Upper lobe of left lung (tissue), 4 donors: Measurements from ENCODE around the gene MAP10.

Source experiments
- POLR2A ChIP-seq, 4 donors: fragments of 450-650 bp; IDR thresholded peaks; one replicate each; pipeline ENCODE4 v1.5.1; 2016 to 2017; ENCODE audit warnings: antibody characterized with exemption in 4 of 4, mild to moderate bottlenecking in 2 of 4
- TF ChIP-seq, protein P1 (sequence below), 6 experiments: fragments of 450-650 bp in 4 of 6; fragments of 200-600 bp in 2 of 6; sonication (generic) in 2 of 6; IDR thresholded peaks; one replicate each; pipeline ENCODE4 v1.5.1; 2016 to 2019; ENCODE audit warnings: antibody characterized with exemption in 6 of 6

DNA sequence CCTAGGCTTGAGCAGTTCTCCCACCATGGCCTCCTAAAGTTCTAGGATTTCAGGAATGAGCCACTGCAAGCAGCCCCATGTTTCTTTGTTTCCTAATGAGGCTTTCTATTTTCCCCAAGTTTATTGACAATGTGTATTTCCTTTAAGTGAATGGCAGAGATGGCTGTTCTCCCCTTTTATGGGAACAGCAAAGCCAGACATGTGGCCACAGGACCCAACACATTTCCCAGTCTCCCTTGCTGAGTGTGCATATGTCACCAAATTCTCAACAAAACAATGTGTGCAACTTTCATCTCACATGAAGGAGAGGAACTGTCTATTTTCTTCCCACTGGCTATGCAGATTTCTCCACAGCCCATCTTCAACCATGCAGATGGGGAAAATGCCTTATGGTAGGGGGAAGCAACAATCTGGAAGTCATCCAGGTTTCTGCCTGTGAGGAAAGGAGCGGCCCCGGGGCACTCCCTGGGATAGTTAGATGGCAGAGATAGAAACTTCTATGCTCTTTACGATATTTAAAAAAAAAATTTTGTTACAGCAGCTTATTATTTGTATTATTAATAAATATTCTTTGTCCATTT lies 28.6 kb upstream of the MAP10 start:
- no peak for TF ChIP-seq POLR2A (IDR thresholded peaks at IDR 0.05)
- TF ChIP-seq, protein P1, sequence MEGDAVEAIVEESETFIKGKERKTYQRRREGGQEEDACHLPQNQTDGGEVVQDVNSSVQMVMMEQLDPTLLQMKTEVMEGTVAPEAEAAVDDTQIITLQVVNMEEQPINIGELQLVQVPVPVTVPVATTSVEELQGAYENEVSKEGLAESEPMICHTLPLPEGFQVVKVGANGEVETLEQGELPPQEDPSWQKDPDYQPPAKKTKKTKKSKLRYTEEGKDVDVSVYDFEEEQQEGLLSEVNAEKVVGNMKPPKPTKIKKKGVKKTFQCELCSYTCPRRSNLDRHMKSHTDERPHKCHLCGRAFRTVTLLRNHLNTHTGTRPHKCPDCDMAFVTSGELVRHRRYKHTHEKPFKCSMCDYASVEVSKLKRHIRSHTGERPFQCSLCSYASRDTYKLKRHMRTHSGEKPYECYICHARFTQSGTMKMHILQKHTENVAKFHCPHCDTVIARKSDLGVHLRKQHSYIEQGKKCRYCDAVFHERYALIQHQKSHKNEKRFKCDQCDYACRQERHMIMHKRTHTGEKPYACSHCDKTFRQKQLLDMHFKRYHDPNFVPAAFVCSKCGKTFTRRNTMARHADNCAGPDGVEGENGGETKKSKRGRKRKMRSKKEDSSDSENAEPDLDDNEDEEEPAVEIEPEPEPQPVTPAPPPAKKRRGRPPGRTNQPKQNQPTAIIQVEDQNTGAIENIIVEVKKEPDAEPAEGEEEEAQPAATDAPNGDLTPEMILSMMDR (IDR thresholded peaks at IDR 0.05), result no peak
